D721Med (cell line): Measurements from ENCODE around the gene AJUBA.

Experiments
- DNase-seq: peaks from one replicate; pipeline ENCODE4 v3.0.0; 2011; ENCODE audit warnings: low spot score; ENCODE audit not compliant: insufficient read length
- FAIRE-seq: peaks from 2 replicates; lab custom pipeline; 2011; peaks lifted over from hg19 to GRCh38; lab: Jason Lieb, UNC
- TF ChIP-seq, protein P1 (sequence below): IDR thresholded peaks from 2 replicates; pipeline ENCODE4 v1.5.1; 2012; ENCODE audit warnings: mild to moderate bottlenecking, control low read depth; ENCODE audit not compliant: insufficient read depth; ENCODE audit errors: missing control alignments

AJUBA gene

DNA sequence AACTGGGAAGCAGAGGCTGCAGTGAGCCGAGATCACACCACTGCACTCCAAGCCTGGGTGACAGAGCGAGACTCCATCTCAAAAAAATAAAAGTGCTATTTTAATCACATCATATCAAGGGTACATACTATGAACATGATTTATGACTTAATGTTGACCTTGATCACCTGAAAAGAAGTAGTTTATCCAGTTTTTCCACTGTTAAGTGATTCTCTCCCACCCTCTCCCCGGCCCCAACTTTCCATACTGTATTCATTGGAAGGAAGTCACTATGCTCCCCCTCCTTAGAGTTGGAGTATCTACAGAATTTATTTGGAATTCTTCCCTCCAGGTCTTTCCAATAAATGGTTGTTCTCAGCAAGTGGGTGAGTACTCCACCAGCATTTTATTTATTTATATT is 50.2 kb downstream of the AJUBA start:
- TF ChIP-seq, protein P1, sequence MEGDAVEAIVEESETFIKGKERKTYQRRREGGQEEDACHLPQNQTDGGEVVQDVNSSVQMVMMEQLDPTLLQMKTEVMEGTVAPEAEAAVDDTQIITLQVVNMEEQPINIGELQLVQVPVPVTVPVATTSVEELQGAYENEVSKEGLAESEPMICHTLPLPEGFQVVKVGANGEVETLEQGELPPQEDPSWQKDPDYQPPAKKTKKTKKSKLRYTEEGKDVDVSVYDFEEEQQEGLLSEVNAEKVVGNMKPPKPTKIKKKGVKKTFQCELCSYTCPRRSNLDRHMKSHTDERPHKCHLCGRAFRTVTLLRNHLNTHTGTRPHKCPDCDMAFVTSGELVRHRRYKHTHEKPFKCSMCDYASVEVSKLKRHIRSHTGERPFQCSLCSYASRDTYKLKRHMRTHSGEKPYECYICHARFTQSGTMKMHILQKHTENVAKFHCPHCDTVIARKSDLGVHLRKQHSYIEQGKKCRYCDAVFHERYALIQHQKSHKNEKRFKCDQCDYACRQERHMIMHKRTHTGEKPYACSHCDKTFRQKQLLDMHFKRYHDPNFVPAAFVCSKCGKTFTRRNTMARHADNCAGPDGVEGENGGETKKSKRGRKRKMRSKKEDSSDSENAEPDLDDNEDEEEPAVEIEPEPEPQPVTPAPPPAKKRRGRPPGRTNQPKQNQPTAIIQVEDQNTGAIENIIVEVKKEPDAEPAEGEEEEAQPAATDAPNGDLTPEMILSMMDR: no peak
- no peak for DNase-seq
- FAIRE-seq: no peak

DNA sequence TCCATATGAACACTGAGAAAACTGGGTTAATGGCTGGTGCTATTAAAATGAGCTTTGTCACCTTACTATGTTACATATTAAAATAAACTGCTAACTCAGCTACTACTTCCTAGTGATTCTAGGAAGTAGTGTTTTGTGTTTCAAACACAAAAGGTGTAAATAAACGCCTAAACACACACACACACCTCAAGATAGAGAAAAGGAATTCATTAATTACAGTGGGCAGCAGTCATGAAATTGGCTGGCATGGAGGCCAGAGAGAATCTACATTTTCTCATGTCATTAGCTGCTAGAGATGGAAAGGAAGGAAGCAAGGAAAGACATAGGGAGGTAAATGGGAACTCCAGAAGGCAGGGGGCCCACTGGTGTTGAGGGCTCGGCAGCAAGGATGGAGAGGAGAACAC is 52.4 kb downstream of the AJUBA start:
- DNase-seq: no peak
- TF ChIP-seq, protein P1: no peak
- FAIRE-seq: no peak

DNA sequence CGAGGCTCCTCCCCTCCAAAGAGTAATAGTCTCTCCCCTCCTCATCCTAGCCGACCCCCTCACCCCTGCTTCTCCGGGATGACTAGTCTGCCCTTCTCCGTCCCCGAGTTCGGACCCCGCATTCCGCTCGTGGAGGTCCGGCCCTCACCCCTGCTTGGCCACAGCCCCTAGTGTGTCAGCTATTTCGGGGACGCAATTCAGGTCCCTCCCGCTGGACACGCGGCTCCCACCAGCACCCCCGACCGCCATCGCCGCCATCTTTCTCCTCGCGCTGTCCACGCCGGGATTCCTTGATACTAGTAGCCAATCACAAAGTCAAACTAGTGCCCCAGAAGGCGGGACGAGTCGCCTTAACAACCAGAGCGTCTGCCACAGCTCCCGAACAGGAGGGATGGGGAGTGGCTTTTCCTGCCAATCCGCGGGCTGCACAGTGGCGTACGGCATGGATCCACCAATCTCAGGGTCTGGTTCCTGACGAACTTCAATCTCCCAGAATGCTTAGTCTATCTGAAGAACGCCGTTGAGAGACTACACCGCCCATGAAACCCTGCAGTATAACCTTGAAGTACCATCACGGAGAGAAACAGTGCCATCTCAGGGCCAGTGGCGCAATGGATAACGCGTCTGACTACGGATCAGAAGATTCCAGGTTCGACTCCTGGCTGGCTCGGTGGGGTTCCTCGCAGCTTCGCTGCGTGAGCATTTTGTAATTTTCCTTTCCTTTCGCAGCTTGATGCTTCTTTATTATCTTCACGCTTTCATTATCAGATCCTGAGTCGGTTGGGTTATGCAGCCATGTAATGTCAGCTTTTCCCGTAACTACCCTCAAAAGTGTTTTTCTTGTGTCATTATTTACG is 53.0 kb downstream of the AJUBA start, which contains the start of gene PRMT5:
Gene PRMT5, minus strand, starts transcription at position 273 of the 857 bp plus-strand sequence. Its CDS starts 15 bp downstream, at position 258.
- TF ChIP-seq, protein P1: no peak
- peak; percentile 56 for FAIRE-seq
- peak; percentile 79 for DNase-seq

DNA sequence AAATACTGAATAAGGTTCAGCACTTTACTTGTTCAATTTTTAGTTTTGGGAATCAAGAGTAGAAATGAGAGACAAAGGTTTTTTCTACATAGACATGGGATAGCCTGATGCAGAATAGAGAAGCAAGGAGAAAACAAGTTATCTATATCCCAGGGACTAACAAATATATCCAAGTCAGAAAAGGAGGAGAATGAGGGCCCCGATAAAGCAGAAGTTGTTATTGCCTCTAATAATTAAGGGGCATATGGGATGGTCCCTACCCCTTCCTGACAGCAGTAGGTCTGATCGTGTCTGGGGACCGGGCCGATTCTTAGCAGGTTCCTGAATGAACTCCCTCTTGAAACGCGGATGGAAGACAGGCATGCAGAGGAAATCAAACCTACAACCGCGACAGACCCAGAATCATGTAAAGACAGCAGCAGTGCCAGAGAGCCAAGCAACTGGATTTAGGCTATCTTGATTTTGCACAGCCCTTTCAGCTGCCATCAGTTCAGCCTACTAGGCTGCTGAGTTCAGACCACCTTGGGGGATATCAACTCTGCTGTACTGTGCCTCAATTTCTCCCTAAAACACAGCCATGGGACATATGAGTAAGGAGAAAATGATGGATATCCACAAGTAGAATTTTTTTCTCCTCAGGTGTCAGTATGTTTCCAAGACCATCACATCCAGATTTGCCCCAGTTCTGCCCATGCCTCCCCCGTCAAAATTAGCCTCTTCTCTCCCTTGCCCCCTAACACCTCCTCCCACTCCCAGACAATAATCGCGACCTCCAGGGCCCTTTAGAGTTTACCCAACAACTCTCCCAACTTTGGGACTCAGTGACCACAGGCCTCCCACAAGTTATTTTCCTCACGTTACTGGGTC is 53.9 kb downstream of the AJUBA start:
- FAIRE-seq (no peak), DNase-seq (no peak)
- TF ChIP-seq, protein P1: no peak

GRCh38 chr14:22926316-22926715 is 56.0 kb downstream of the AJUBA start:
- TF ChIP-seq, protein P1: no peak
- DNase-seq (no peak), FAIRE-seq (no peak)

GRCh38 chr14:22925513-22925912 is 56.8 kb downstream of the AJUBA start:
- TF ChIP-seq, protein P1: no peak
- FAIRE-seq (no peak), DNase-seq (no peak)
